Stimulated activated memory B cell treated with anti-CD40 and anti-IgM and Interleukin-4, amounts not matched to agents 10 μg/mL and 1 μg/mL and 100 μg/mL, for 72 hours (primary cell): ENCODE measurements around the gene ZBED4.
A peak's percentile ranks its signal among the peaks of the same experiment; 100 is the strongest.

Experiments used
- ATAC-seq: fragments of 150-1000 bp; cut with Tn5 transposase; 2 replicates; pipeline ENCODE4 v1.10.0; 2021
- H3K27ac Mint-ChIP-seq: one replicate; pipeline ENCODE4 v1.8.0; 2022; ENCODE audit warnings: mild to moderate bottlenecking, mixed read lengths
- H3K27me3 Mint-ChIP-seq: one replicate; pipeline ENCODE4 v1.8.0; 2022; ENCODE audit warnings: mixed read lengths
- H3K36me3 Mint-ChIP-seq: one replicate; pipeline ENCODE4 v1.8.0; 2022; ENCODE audit warnings: mixed read lengths
- H3K4me1 Mint-ChIP-seq: one replicate; pipeline ENCODE4 v1.8.0; 2022; ENCODE audit warnings: mixed read lengths
- H3K4me3 Mint-ChIP-seq: one replicate; pipeline ENCODE4 v1.8.0; 2022; ENCODE audit warnings: mild to moderate bottlenecking, moderate library complexity, mixed read lengths
- H3K9me3 Mint-ChIP-seq: one replicate; pipeline ENCODE4 v1.8.0; 2022; ENCODE audit warnings: mixed read lengths

Gene ZBED4

DNA sequence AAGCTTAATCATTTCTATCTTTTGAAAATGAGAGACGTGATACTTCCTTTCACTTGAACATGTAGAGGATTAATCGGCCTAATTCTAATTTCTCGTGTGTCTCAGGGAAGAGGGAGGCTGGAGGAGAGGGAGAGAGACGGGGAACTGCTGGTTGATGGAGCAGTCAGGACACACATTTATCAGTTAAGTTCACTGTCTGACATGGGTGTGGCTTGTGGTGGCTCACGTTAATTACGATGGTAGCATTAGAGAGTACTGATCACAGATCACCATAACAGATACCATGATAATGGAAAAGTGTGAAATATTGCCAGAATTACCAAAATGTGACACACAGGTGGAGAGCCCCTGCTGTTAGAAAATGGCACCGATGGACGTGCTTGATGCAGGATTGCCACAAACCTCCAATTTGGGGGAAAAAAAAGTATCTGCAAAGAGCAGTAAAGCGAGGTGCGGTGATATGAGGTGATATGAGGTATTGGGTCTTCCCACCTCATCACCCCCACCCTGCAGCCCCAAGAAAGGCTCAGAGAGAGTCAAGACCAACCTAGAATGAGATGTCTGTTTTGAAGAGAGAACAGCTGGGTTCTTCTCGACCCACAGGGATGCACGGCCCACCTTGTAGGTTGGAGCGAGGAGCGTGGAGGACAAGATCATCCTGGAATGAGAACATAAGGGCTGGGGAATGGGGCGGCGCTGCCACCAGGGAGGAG is 19.7 kb downstream of the ZBED4 start:
- H3K27me3 Mint-ChIP-seq: no peaks in the 10 kb centered on the region
- H3K9me3 Mint-ChIP-seq: peaks cover 5% of the 10 kb centered on the region
- H3K4me3 Mint-ChIP-seq: no peak overlapping the region
- H3K27ac Mint-ChIP-seq: no peak overlapping the region
- peaks cover 58% of the 10 kb centered on the region for H3K36me3 Mint-ChIP-seq
- peaks cover 19% of the 10 kb centered on the region for H3K4me1 Mint-ChIP-seq
- no peak for ATAC-seq

DNA sequence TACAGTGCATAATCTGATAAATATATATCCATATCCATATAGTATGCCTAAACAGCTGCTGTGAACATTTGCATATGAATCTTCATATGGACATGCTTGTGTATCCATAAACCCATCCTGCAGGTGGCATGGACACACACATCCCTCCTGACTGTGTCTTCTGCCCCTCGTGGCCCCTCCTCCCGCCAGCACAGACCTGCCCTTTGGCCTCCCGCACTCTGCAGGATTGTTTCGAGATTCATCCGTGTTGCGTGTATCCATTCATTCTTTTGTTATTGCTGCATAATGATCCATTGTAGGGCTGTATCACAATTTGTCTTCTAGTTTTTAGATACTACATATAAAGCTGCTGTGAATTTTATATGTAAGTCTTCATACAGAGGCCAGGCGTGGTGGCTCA is 24.0 kb downstream of the ZBED4 start:
- H3K4me3 Mint-ChIP-seq: no peak overlapping the region
- H3K4me1 Mint-ChIP-seq: peaks cover 47% of the 10 kb centered on the region
- no peaks in the 10 kb centered on the region for H3K27me3 Mint-ChIP-seq
- no peaks in the 10 kb centered on the region for H3K9me3 Mint-ChIP-seq
- H3K36me3 Mint-ChIP-seq: peaks cover 47% of the 10 kb centered on the region
- no peak for ATAC-seq
- no peak overlapping the region for H3K27ac Mint-ChIP-seq

GRCh38 chr22:49878206-49878605 is 24.6 kb downstream of the ZBED4 start:
- Mint-ChIP-seq H3K36me3 (peaks cover 50% of the 10 kb centered on the region), H3K4me1 (peaks cover 49% of the 10 kb centered on the region), H3K9me3 (no peaks in the 10 kb centered on the region), H3K27ac (no peak overlapping the region), H3K27me3 (no peaks in the 10 kb centered on the region), H3K4me3 (no peak overlapping the region)
- ATAC-seq: no peak

DNA sequence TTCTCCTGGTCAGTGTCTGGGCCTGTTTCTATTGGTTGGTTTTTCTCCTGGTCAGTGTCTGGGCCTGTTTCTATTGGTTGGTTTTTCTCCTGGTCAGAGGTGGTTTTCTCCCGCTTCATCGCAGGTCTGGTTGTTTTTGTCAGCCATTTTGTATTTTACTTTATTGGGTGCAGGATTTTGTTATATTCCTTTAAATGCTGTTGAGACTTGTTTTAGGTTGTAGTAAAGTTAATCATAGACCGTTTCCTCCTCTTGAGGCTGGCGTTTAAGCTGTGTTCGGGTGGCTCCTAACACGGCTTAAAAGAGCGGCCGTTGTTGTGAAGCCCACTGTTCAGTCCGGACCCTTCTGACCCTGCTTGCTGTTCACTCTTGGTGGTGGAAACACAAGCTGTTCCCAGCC is 26.2 kb downstream of the ZBED4 start:
- Mint-ChIP-seq H3K9me3 (no peaks in the 10 kb centered on the region), H3K27ac (peak overlapping the region; percentile 85), H3K4me1 (peaks cover 41% of the 10 kb centered on the region), H3K4me3 (peak overlapping the region; percentile 73), H3K27me3 (no peaks in the 10 kb centered on the region), H3K36me3 (peaks cover 54% of the 10 kb centered on the region)
- no peak for ATAC-seq

GRCh38 chr22:49880281-49880680 is 26.6 kb downstream of the ZBED4 start:
- Mint-ChIP-seq H3K27me3 (no peaks in the 10 kb centered on the region), H3K36me3 (peaks cover 55% of the 10 kb centered on the region), H3K4me3 (peak overlapping the region; percentile 73), H3K9me3 (no peaks in the 10 kb centered on the region), H3K4me1 (peaks cover 41% of the 10 kb centered on the region), H3K27ac (peak overlapping the region; percentile 85)
- ATAC-seq: peak; percentile 84

DNA sequence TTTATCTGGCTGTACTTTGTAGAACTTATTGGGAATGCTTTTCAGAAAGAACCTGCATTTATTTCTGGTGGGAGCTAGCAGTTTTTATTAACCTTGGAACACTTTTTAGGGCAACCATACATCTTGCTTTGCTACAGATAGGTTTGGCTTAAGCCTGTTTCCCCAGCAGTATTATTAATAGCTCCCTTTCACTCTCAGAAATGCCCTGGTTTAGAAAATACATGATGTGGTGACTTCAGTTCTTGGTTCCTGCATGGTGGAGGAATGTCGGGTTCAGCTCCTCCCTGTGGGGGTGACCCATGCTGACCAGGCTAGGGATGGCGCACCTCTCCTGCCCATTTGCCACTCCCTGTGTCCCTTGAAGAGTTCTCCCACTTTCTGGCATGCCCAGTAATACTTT is 28.2 kb downstream of the ZBED4 start:
- peaks cover 61% of the 10 kb centered on the region for H3K36me3 Mint-ChIP-seq
- peaks cover 34% of the 10 kb centered on the region for H3K4me1 Mint-ChIP-seq
- peak overlapping the region; percentile 85 for H3K27ac Mint-ChIP-seq
- ATAC-seq: no peak
- H3K9me3 Mint-ChIP-seq: no peaks in the 10 kb centered on the region
- peak overlapping the region; percentile 34 for H3K4me3 Mint-ChIP-seq
- no peaks in the 10 kb centered on the region for H3K27me3 Mint-ChIP-seq

- peaks cover 34% of the 10 kb centered on the region for H3K4me1 Mint-ChIP-seq
- no peak overlapping the region for H3K4me3 Mint-ChIP-seq
- peaks cover 64% of the 10 kb centered on the region for H3K36me3 Mint-ChIP-seq
- ATAC-seq: no peak
- peak overlapping the region; percentile 85 for H3K27ac Mint-ChIP-seq
- no peaks in the 10 kb centered on the region for H3K27me3 Mint-ChIP-seq
- no peaks in the 10 kb centered on the region for H3K9me3 Mint-ChIP-seq
Measured at GRCh38 chr22:49882519-49883293, 29.1 kb downstream of the ZBED4 start.

- H3K36me3 Mint-ChIP-seq: peaks cover 64% of the 10 kb centered on the region
- no peak for ATAC-seq
- no peaks in the 10 kb centered on the region for H3K9me3 Mint-ChIP-seq
- no peaks in the 10 kb centered on the region for H3K27me3 Mint-ChIP-seq
- peaks cover 34% of the 10 kb centered on the region for H3K4me1 Mint-ChIP-seq
- H3K27ac Mint-ChIP-seq: no peak overlapping the region
- H3K4me3 Mint-ChIP-seq: no peak overlapping the region
Measured at GRCh38 chr22:49883294-49883640, 29.6 kb downstream of the ZBED4 start.

- Mint-ChIP-seq H3K4me1 (peaks cover 29% of the 10 kb centered on the region), H3K36me3 (peaks cover 63% of the 10 kb centered on the region)
Measured at GRCh38 chr22:49884075-49884474, 30.4 kb downstream of the ZBED4 start.

DNA sequence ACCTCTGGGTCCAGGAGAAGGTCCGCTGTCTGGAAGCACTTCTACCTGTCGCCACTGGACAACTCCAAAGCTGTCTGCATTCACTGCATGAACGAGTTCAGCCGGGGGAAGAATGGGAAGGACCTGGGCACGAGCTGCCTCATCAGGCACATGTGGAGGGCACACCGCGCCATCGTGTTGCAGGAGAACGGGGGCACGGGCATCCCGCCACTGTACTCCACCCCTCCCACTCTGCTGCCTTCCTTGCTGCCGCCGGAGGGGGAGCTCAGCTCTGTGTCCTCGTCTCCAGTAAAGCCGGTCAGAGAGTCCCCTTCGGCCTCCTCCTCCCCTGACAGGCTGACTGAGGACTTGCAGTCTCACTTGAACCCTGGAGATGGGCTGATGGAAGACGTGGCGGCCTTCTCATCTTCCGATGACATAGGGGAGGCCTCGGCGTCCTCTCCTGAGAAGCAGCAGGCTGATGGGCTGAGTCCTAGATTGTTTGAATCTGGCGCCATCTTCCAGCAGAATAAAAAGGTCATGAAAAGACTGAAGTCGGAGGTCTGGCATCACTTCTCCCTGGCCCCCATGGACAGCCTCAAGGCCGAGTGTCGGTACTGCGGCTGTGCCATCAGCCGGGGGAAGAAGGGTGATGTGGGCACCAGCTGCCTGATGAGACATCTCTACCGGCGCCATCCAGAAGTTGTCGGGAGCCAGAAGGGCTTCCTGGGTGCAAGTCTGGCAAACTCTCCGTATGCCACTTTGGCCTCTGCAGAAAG is 31.0 kb downstream of the ZBED4 start:
- no peaks in the 10 kb centered on the region for H3K9me3 Mint-ChIP-seq

More at GRCh38 chr22:49884075-49884474, 30.4 kb downstream of the ZBED4 start:
- no peak overlapping the region for H3K4me3 Mint-ChIP-seq
- no peak for ATAC-seq
- no peaks in the 10 kb centered on the region for H3K9me3 Mint-ChIP-seq
- H3K27me3 Mint-ChIP-seq: no peaks in the 10 kb centered on the region
- no peak overlapping the region for H3K27ac Mint-ChIP-seq

GRCh38 chr22:49885281-49885680 is 31.6 kb downstream of the ZBED4 start:
- no peak for ATAC-seq
- Mint-ChIP-seq H3K27ac (no peak overlapping the region), H3K36me3 (peaks cover 76% of the 10 kb centered on the region), H3K4me1 (peaks cover 24% of the 10 kb centered on the region), H3K9me3 (no peaks in the 10 kb centered on the region), H3K27me3 (no peaks in the 10 kb centered on the region), H3K4me3 (no peak overlapping the region)

More for the DNA sequence above, 31.0 kb downstream of the ZBED4 start:
- Mint-ChIP-seq H3K36me3 (peaks cover 70% of the 10 kb centered on the region), H3K4me1 (peaks cover 29% of the 10 kb centered on the region), H3K27me3 (no peaks in the 10 kb centered on the region), H3K27ac (no peak overlapping the region), H3K4me3 (no peak overlapping the region)
- ATAC-seq: no peak

DNA sequence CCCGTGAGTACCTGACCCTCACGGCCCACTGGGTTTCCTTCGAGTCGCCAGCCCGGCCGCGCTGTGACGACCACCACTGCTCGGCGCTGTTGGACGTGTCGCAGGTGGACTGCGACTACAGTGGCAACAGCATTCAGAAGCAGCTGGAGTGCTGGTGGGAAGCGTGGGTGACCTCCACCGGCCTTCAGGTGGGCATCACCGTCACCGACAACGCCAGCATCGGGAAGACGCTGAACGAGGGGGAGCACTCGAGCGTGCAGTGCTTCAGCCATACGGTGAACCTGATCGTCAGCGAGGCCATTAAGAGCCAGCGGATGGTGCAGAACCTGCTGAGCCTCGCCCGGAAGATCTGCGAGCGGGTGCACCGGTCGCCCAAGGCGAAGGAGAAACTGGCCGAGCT is 32.2 kb downstream of the ZBED4 start:
- no peak overlapping the region for H3K27ac Mint-ChIP-seq
- no peaks in the 10 kb centered on the region for H3K9me3 Mint-ChIP-seq
- H3K4me1 Mint-ChIP-seq: peaks cover 20% of the 10 kb centered on the region
- peaks cover 80% of the 10 kb centered on the region for H3K36me3 Mint-ChIP-seq
- no peak for ATAC-seq
- H3K4me3 Mint-ChIP-seq: no peak overlapping the region
- H3K27me3 Mint-ChIP-seq: no peaks in the 10 kb centered on the region

DNA sequence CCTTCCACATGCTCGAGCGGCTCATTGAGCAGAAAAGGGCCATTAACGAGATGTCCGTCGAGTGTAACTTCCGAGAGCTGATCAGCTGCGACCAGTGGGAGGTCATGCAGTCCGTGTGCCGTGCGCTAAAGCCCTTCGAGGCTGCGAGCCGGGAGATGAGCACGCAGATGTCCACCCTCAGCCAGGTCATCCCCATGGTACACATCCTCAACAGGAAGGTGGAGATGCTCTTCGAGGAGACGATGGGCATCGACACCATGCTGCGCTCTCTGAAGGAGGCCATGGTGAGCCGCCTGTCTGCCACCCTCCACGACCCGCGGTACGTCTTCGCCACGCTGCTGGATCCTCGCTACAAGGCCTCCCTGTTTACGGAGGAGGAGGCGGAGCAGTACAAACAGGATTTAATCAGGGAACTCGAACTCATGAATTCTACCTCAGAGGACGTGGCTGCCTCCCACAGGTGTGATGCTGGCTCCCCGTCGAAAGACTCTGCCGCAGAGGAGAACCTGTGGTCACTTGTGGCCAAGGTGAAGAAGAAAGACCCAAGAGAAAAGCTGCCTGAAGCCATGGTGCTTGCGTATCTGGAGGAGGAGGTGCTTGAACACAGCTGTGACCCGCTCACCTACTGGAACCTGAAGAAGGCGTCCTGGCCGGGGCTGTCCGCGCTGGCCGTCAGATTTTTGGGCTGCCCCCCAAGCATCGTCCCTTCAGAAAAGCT is 32.9 kb downstream of the ZBED4 start:
- ATAC-seq: no peak
- Mint-ChIP-seq H3K4me3 (no peak overlapping the region), H3K27me3 (no peaks in the 10 kb centered on the region), H3K36me3 (peaks cover 85% of the 10 kb centered on the region), H3K27ac (no peak overlapping the region), H3K4me1 (peaks cover 17% of the 10 kb centered on the region), H3K9me3 (no peaks in the 10 kb centered on the region)

- Mint-ChIP-seq H3K27me3 (no peaks in the 10 kb centered on the region), H3K9me3 (no peaks in the 10 kb centered on the region), H3K4me3 (no peak overlapping the region), H3K27ac (no peak overlapping the region), H3K36me3 (peaks cover 90% of the 10 kb centered on the region), H3K4me1 (peaks cover 11% of the 10 kb centered on the region)
- no peak for ATAC-seq
Measured at GRCh38 chr22:49887064-49887451, 33.4 kb downstream of the ZBED4 start.

DNA sequence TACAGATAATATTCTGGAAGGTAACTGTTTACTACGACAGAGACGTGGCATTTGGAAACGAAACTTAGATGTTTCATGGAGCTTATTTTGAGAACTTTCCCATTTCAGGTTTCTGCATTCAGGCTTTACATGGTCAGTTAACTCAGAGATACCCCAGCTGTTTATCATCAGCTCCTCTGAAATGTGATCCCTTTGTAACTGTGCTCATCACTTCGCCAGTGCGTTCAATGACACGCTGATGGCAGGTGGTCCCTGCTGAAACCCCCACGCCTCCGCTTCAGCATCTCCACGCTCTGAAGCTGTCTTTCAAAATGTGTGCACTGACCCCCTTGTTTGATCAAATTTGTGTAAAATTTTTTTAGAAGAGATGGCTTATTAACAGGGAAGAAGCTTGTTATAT is 34.1 kb downstream of the ZBED4 start:
- H3K36me3 Mint-ChIP-seq: peaks cover 87% of the 10 kb centered on the region
- no peak overlapping the region for H3K27ac Mint-ChIP-seq
- H3K9me3 Mint-ChIP-seq: no peaks in the 10 kb centered on the region
- no peaks in the 10 kb centered on the region for H3K27me3 Mint-ChIP-seq
- ATAC-seq: no peak
- peaks cover 5% of the 10 kb centered on the region for H3K4me1 Mint-ChIP-seq
- H3K4me3 Mint-ChIP-seq: no peak overlapping the region
